Measurements from ENCODE around the gene TMEM271. TPM values are rescaled to one million over a fixed set of nuclear protein-coding genes. Genes with fewer than 3 reads are reported as not detected.
"Not testable (repeated sequence)": the region's sequence is repeated elsewhere in the genome, so short reads cannot be mapped to it uniquely, and the experiment has no call there.

The TMEM271 gene
- total RNA-seq, 1 donor from 2014 or later, result not detected

- not testable (repeated sequence) for DNase-seq (ENCODE audit: low spot score)
Observed at GRCh38 chr4:562458-562857, 13.6 kb downstream of the TMEM271 start.

GRCh38 chr4:561426-561825 lies 14.7 kb downstream of the TMEM271 start:
- no peak for DNase-seq (ENCODE audit: low spot score)

- no peak for DNase-seq (ENCODE audit: low spot score)
Observed at GRCh38 chr4:560731-561291, 15.3 kb downstream of the TMEM271 start.

- no peak for DNase-seq (ENCODE audit: low spot score)
Observed at GRCh38 chr4:560061-560460, 16.0 kb downstream of the TMEM271 start.

GRCh38 chr4:555566-556275 lies 20.4 kb downstream of the TMEM271 start:
- DNase-seq (ENCODE audit: low spot score), result no peak

- DNase-seq (ENCODE audit: low spot score), result not testable (repeated sequence)
Observed at GRCh38 chr4:554793-555320, 21.2 kb downstream of the TMEM271 start.

- no peak for DNase-seq (ENCODE audit: low spot score)
Observed at GRCh38 chr4:552019-552418, 24.1 kb downstream of the TMEM271 start.

- not testable (repeated sequence) for DNase-seq (ENCODE audit: low spot score)
Observed at GRCh38 chr4:550268-550667, 25.8 kb downstream of the TMEM271 start.

GRCh38 chr4:548976-549375 lies 27.1 kb downstream of the TMEM271 start:
- no peak for DNase-seq (ENCODE audit: low spot score)

- DNase-seq (ENCODE audit: low spot score), result no peak
Observed at GRCh38 chr4:545612-546011, 30.5 kb downstream of the TMEM271 start.

- DNase-seq (ENCODE audit: low spot score), result no peak
Observed at GRCh38 chr4:544386-545105, 31.5 kb downstream of the TMEM271 start.

GRCh38 chr4:541271-541670 lies 34.8 kb downstream of the TMEM271 start:
- no peak for DNase-seq (ENCODE audit: low spot score)

- no peak for DNase-seq (ENCODE audit: low spot score)
Observed at GRCh38 chr4:538542-539142, 37.5 kb downstream of the TMEM271 start.

- no peak for DNase-seq (ENCODE audit: low spot score)
Observed at GRCh38 chr4:537436-538264, 38.4 kb downstream of the TMEM271 start.

- no peak for DNase-seq (ENCODE audit: low spot score)
Observed at GRCh38 chr4:536351-536972, 39.6 kb downstream of the TMEM271 start.

- DNase-seq (ENCODE audit: low spot score), result no peak
Observed at GRCh38 chr4:535924-536281, 40.2 kb downstream of the TMEM271 start.

- DNase-seq (ENCODE audit: low spot score), result no peak
Observed at GRCh38 chr4:535181-535923, 40.7 kb downstream of the TMEM271 start.

- no peak for DNase-seq (ENCODE audit: low spot score)
Observed at GRCh38 chr4:534576-535151, 41.4 kb downstream of the TMEM271 start.

- no peak for DNase-seq (ENCODE audit: low spot score)
Observed at GRCh38 chr4:534101-534575, 42.0 kb downstream of the TMEM271 start.

Data from mucosa of gallbladder (tissue), 1 donor.